GM21825 (cell line): ENCODE measurements around the gene DNER.
"Not testable (repeated sequence)": the region's sequence is repeated elsewhere in the genome, so short reads cannot be mapped to it uniquely, and the experiment has no call there.

Experiments used
- ATAC-seq: cut with Tn5 transposase; IDR thresholded peaks from one replicate; pipeline ENCODE4 v1.9.1; 2021; ENCODE audit warnings: mild to moderate bottlenecking, moderate library complexity; ENCODE audit not compliant: unreplicated experiment

The DNER gene

GRCh38 chr2:229409751-229410181 is 304.6 kb downstream of the DNER start:
- ATAC-seq, result no peak

GRCh38 chr2:229408962-229409361 is 305.4 kb downstream of the DNER start:
- ATAC-seq, result no peak

GRCh38 chr2:229408356-229408755 is 306.0 kb downstream of the DNER start:
- no peak for ATAC-seq

GRCh38 chr2:229407170-229407569 is 307.2 kb downstream of the DNER start:
- no peak for ATAC-seq

GRCh38 chr2:229405796-229406195 is 308.6 kb downstream of the DNER start:
- ATAC-seq, result no peak

DNA sequence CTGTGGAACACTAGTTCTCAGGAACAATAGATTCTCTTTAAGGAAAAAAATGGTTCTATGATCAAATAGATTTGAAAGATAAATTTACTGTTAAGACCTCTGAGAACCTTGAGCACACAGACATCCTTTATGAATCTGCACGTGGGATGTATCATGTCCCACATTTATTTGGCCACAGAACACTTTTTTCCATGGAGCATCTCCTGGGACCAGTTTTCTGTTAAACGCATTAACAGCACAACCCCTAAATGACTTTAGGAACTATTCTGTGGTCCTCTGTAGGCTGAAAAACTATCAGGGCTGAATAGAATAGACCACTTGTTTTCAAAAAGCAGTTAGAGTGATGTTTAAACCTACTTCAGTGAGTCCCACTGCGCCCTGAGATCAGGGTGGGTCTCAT is 311.1 kb downstream of the DNER start:
- no peak for ATAC-seq

- no peak for ATAC-seq
Measured at GRCh38 chr2:229401171-229401865, 313.0 kb downstream of the DNER start.

DNA sequence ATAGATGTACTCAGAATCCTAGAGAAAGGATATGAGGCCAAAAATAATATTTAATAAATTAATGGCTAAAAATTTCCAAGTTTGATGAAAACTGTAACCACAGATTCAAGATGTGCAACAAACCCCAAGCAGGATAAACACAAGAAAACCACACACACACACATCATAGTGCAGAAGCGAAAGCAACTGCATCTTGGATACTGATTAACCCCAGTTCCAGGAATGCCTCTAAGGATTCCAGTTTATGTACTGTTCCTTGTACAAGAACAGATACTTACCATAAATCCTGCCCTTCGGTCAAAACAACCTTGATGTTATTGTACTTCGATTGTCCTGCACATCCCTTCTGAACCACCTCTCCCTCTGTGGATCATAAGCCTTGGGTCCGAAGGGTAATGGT is 320.4 kb downstream of the DNER start:
- no peak for ATAC-seq

- no peak for ATAC-seq
Measured at GRCh38 chr2:229392196-229392595, 322.2 kb downstream of the DNER start.

DNA sequence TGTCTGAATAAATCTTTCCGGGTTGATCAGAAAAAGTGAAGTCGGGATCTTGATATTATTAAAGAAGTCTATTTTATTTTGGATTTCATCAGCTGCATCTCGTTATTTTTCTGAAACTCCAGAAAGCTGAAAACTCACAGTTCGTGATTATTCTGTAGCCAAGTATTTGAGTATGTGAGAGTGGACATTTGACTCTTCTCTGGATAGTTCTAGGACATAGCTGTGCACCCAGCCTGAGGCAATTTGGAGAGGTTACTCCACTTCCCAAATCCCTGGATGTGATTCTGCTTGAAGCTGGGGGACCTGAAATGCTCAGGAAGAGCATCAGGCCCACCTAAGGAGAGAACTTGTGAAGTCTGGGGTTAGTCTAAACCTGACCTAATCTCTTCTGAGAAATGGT is 325.6 kb downstream of the DNER start:
- no peak for ATAC-seq

- no peak for ATAC-seq
Measured at GRCh38 chr2:229387866-229388265, 326.5 kb downstream of the DNER start.

GRCh38 chr2:229380101-229380625 is 334.2 kb downstream of the DNER start:
- no peak for ATAC-seq

GRCh38 chr2:229378386-229378785 is 336.0 kb downstream of the DNER start:
- ATAC-seq, result no peak

DNA sequence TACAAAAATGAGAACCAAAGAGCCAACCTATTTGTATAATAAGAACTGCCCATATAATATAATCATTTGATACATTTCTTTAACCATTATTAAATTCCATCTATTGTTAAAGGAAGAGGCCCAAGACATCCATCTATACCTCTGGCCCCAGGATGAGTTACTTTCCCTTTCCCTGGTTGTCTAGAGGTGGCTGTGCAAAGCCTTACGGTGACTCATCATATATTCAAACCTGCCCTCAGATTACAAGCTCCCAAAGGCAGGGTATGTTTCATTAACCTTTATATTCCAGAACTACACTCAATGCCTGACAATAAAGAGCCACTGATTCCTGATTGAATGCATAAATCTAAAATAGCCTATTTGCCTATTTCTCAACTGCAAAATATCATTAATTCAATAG is 337.5 kb downstream of the DNER start:
- ATAC-seq, result no peak

DNA sequence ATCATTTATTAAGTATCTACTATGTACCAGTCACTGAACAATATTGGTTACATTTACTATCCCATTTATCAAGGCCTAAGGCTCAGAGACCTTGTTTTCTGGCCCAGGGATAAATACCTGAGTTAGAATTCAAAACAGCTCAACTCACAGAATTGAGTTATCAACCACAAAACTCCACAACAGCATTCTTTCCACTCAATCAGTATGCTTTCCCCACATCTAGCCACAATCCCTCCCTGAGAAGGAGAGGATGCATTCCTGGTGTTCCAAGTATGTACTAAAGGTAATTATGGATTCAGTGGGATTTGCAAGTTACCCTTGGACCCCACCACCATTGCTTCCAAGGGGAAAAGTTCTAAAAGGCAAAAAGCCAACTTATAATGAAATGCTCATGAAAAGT is 339.1 kb downstream of the DNER start:
- ATAC-seq, result no peak

DNA sequence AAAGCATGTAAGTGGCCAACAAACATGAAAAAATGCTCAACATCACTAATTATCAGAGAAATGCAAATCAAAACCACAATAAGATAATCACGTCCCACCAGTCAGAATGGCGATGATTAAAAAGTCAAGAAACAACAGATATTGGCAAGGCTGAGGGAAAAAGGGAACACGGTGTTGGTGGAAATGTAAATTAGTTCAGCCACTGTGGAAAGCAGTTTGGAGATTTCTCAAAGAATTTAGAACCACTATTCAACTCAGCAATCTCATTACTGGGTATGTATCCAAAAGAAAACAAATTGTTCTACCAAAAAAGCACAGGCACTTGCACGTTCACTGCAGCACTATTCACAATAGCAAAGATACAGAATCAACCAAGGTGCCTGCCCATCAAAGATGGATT is 341.0 kb downstream of the DNER start:
- not testable (repeated sequence) for ATAC-seq

DNA sequence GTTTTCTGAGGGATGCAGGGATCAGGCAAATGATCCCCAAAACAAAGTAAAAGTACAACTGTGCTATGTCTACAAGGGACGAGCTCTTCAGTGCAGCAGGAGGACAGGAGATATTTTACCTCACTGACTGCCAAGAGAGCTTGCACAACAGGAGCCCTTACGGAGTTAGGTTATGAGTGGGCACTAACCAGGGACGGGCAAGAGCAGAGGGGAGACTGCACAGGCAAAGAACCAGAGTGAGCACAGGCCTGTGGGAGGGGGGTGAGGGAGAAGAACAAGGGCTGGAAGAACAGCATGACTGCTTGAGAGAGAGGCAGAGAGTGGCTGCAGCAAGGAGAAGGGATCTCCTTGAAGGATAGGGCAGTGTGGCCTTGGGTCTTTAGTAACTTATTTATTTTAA is 342.1 kb downstream of the DNER start:
- no peak for ATAC-seq

DNA sequence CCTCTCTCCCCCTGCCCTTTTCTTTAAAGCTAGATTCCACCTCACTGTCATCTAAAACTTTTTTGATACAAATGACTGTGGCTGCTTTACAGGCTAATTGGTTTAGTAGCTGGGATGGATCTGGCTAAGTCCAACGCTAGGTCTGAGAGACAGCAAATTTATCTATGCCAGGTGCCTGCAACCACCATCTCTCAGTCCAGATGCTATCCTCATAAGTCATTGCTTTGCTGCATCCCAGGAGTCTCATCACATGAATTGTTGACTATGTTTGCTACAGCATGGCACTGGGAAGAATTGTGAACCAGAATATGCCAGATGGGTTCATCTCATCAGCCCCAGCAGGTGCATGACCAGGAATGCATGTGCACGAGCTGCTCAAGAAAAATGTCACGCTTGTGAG is 343.3 kb downstream of the DNER start:
- ATAC-seq, result no peak

DNA sequence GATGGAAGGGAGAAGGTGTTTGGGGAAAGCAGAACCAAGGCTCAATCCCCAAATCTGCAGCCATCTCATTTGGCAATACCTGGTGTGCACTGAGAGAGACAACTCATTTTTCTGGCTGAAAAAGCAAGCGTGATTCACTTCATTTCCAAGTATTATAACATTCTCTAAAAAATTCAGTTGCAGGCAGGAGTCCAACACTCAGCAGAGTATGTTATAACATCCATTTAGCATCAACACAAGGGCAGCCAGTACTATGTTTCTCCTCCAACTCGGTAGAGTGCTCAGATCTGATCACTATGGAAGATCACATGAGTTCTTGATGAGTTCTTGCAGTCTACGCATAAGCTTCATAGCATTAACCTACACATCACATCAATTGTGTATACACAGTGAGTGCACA is 343.8 kb downstream of the DNER start:
- no peak for ATAC-seq

DNA sequence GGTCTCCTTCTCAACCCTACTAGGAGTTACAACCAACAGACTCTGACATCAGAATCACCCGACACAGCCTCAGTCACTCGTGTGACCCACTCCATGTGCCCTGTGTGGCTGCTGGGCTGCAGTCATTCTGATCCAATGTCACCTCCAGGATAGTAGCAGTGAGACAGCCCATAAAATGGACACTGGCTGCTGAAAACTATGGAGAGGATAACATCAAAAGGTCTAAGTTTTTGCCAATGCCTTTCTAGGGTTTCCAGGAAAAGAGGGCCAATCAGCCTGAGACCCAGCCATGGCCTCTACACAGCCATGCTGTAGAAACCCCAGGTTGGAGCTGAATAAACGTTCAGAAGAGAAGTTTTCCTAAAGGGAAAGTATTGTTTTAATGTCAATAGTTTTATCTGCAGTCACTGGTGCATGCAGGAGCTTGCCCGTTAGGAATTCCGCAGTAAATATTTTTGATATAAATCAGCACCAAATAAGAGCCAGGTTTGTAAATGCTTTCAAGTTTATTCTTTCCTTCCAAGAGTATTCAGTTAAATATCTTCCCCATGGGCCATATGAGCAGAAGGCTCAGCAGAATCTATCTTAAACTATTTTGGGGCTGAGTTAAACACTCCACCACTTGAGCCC is 351.1 kb downstream of the DNER start:
- ATAC-seq, result no peak

GRCh38 chr2:229350883-229351282 is 363.5 kb downstream of the DNER start:
- ATAC-seq, result no peak

- no peak for ATAC-seq
Measured at GRCh38 chr2:229350117-229350805, 364.1 kb downstream of the DNER start.
